ENCODE results near the gene DCTPP1.
A peak's percentile ranks its signal among the peaks of the same experiment; 100 is the strongest.
"Not testable (repeated sequence)": the region's sequence is repeated elsewhere in the genome, so short reads cannot be mapped to it uniquely, and the experiment has no call there.

The DCTPP1 gene

GRCh38 chr16:30413112-30413806 is 16.6 kb downstream of the DCTPP1 start:
- DNase-seq (ENCODE audit: low spot score) = no peak

- DNase-seq (ENCODE audit: low spot score) = peak; percentile 84
Measured at GRCh38 chr16:30409125-30410060, 20.4 kb downstream of the DCTPP1 start.

- no peak for DNase-seq (ENCODE audit: low spot score)
Measured at GRCh38 chr16:30407804-30408534, 21.9 kb downstream of the DCTPP1 start.

GRCh38 chr16:30407102-30407803 is 22.6 kb downstream of the DCTPP1 start, which contains the start of gene ZNF771:
ZNF771 (plus strand) TSS chr16:30407606; CDS start chr16:30408054, 448 bp downstream.
- peak; percentile 91 for DNase-seq (ENCODE audit: low spot score)

GRCh38 chr16:30406795-30407101 is 23.1 kb downstream of the DCTPP1 start:
- no peak for DNase-seq (ENCODE audit: low spot score)

GRCh38 chr16:30401768-30402425 is 27.9 kb downstream of the DCTPP1 start:
- no peak for DNase-seq (ENCODE audit: low spot score)

GRCh38 chr16:30399435-30400186 is 30.2 kb downstream of the DCTPP1 start:
- no peak for DNase-seq (ENCODE audit: low spot score)

GRCh38 chr16:30398661-30399434 is 31.0 kb downstream of the DCTPP1 start:
- DNase-seq (ENCODE audit: low spot score) = no peak

- no peak for DNase-seq (ENCODE audit: low spot score)
Measured at GRCh38 chr16:30397776-30398660, 31.8 kb downstream of the DCTPP1 start.

GRCh38 chr16:30397056-30397455 is 32.8 kb downstream of the DCTPP1 start:
- DNase-seq (ENCODE audit: low spot score) = no peak

- not testable (repeated sequence) for DNase-seq (ENCODE audit: low spot score)
Measured at GRCh38 chr16:30396627-30397026, 33.2 kb downstream of the DCTPP1 start.

GRCh38 chr16:30395992-30396585 is 33.7 kb downstream of the DCTPP1 start:
- no peak for DNase-seq (ENCODE audit: low spot score)

GRCh38 chr16:30395155-30395991 is 34.5 kb downstream of the DCTPP1 start, which contains the start of gene ZNF48:
ZNF48 (plus strand) TSS chr16:30395420; CDS start chr16:30395795, 375 bp downstream.
- peak; percentile 85 for DNase-seq (ENCODE audit: low spot score)

- DNase-seq (ENCODE audit: low spot score) = no peak
Measured at GRCh38 chr16:30394592-30395154, 35.2 kb downstream of the DCTPP1 start.

GRCh38 chr16:30383521-30383920 is 46.3 kb downstream of the DCTPP1 start:
- no peak for DNase-seq (ENCODE audit: low spot score)

GRCh38 chr16:30382111-30382881 is 47.5 kb downstream of the DCTPP1 start, which contains the start of gene SEPTIN1:
SEPTIN1 (minus strand) TSS chr16:30382561; CDS start chr16:30382542, 19 bp downstream.
- no peak for DNase-seq (ENCODE audit: low spot score)

All from LoVo (cell line).